ENCODE measurements around the gene DUSP15. TPM values are rescaled to one million over a fixed set of nuclear protein-coding genes. Genes with fewer than 3 reads are reported as not detected.

DUSP15 gene
- total and polyA plus RNA-seq, 2 of the 8 experiments (the other 6 are each of a cell fraction or from before 2014, with no cell fraction given): 0.91 to 3.2 TPM

DNA sequence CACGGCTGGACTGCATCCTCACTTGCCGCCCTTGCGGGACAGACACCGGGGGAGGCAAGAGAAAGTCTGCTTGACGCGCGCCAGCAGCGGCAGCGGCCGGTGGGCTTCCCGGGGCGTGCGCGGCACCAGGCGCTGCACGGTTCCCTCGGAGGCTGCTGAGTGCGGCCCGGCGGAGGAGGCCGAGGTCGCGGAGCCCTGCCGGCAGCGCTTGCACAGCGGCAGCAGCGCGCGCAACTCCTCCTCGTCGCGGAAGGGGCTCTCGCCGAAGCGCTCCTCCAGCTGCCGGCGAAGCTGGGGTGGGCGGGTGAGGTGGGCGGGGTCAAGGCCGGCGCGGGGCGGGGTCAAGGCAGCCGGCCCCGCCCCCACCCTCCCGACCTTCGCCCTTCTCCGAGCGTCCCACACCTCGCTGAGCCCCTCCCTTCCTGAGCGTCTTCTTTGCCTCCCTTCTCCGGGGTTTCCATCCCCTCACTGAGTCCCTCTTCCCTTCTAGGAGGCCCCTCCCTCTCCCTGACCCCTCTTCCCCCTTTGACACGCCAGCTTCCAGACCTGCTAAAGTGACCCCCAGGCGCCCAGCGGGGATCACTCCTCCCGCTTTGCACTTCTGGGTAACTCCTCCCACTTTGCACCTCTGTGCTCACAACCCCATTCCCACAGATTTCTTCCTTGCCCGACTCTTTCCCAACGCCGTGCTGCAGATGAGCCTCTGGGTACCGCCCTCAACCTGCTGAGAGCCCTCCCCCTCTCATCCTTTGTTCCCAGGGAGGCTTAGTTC is 8.8 kb downstream of the DUSP15 start (continued):
- TF ChIP-seq, protein P1, sequence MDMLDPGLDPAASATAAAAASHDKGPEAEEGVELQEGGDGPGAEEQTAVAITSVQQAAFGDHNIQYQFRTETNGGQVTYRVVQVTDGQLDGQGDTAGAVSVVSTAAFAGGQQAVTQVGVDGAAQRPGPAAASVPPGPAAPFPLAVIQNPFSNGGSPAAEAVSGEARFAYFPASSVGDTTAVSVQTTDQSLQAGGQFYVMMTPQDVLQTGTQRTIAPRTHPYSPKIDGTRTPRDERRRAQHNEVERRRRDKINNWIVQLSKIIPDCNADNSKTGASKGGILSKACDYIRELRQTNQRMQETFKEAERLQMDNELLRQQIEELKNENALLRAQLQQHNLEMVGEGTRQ (IDR thresholded peaks at IDR 0.05; ENCODE audit: low read length): no peak
- no peak for TF ChIP-seq TAF7 (optimal IDR thresholded peaks at IDR 0.05; ENCODE audit: borderline replicate concordance, low read depth, low read length)
- peak; percentile 77 for TF ChIP-seq SP4 (IDR thresholded peaks at IDR 0.05; ENCODE audit: low read length)
- TF ChIP-seq SIN3A (conservative IDR thresholded peaks at IDR 0.05 in 1 of 2, IDR thresholded peaks at IDR 0.05 in 1 of 2; ENCODE audit: low read depth in 1 of 2, low read length in 2 of 2): peak in 1 of 2 experiments; percentile 89; a peak in 2 of 4 replicates
- no peak for TF ChIP-seq CTCF (IDR thresholded peaks at IDR 0.05; ENCODE audit: control extremely low read depth in 1 of 3, insufficient read depth in 1 of 3, low read depth in 1 of 3, low read length in 3 of 3)
- TF ChIP-seq EZH2 (IDR thresholded peaks at IDR 0.05; ENCODE audit: low read depth, low read length, severe bottlenecking): peak; percentile 37
- TF ChIP-seq EP300 (IDR thresholded peaks at IDR 0.05; ENCODE audit: borderline replicate concordance in 1 of 2, low read depth in 2 of 2, low read length in 2 of 2): no peak
- TF ChIP-seq SRF (IDR thresholded peaks at IDR 0.05; ENCODE audit: low read depth, low read length): no peak; the same call in 1 of the 2 replicates
- peak; percentile 66 for TF ChIP-seq ASH2L (IDR thresholded peaks at IDR 0.05; ENCODE audit: low read length)
- 0 out of 2 replicates have a peak, but pooled peaks have one; percentile 38 for TF ChIP-seq SUZ12 (IDR thresholded peaks at IDR 0.05; ENCODE audit: low read length)
- TF ChIP-seq RAD21 (IDR thresholded peaks at IDR 0.05 in 1 of 2, conservative IDR thresholded peaks at IDR 0.05 in 1 of 2; ENCODE audit: low read depth in 2 of 2, low read length in 2 of 2): 0 out of 4 replicates have a peak, but pooled peaks of 1 of the 2 experiments have one; percentile 4
- TF ChIP-seq MAFK (IDR thresholded peaks at IDR 0.05; ENCODE audit: low read depth, low read length): no peak
- no peak for TF ChIP-seq NANOG (IDR thresholded peaks at IDR 0.05; ENCODE audit: insufficient read depth, low read depth, low read length, poor library complexity, severe bottlenecking)
- no peak for TF ChIP-seq KDM5A (IDR thresholded peaks at IDR 0.05; ENCODE audit: low read length)
- no peak for TF ChIP-seq KDM1A (IDR thresholded peaks at IDR 0.05; ENCODE audit: borderline replicate concordance, low read length)
- TF ChIP-seq CHD1 (IDR thresholded peaks at IDR 0.05; ENCODE audit: low read depth, low read length): no peak
- no peak for TF ChIP-seq EGR1 (IDR thresholded peaks at IDR 0.05; ENCODE audit: borderline replicate concordance, low read depth, low read length)
- no peak for TF ChIP-seq SIX5 (IDR thresholded peaks at IDR 0.05; ENCODE audit: low read depth, low read length)

Measured in H1 (cell line).